Pulmonary artery endothelial cell (primary cell): Measurements from ENCODE around the gene HIRA. TPM values are rescaled to one million over a fixed set of nuclear protein-coding genes. Genes with fewer than 3 reads are reported as not detected.

ENCODE experiments used
- DNase-seq: peaks from one replicate; pipeline ENCODE4 v3.0.0-alpha.2; 2011; ENCODE audit warnings: low read depth, low spot score
- total RNA-seq: library from RNA; depleted of rRNA; stranded (reverse); fragments of >200 nt; gene quantifications from 2 replicates; pipeline ENCODE4 v1.2.3, GENCODE V29; 2014

Gene HIRA
- total RNA-seq, 1 donor from 2014 or later, result 22.8 TPM

- DNase-seq, result no peak
Measured at GRCh38 chr22:19407649-19408606, 23.6 kb downstream of the HIRA start.

DNA sequence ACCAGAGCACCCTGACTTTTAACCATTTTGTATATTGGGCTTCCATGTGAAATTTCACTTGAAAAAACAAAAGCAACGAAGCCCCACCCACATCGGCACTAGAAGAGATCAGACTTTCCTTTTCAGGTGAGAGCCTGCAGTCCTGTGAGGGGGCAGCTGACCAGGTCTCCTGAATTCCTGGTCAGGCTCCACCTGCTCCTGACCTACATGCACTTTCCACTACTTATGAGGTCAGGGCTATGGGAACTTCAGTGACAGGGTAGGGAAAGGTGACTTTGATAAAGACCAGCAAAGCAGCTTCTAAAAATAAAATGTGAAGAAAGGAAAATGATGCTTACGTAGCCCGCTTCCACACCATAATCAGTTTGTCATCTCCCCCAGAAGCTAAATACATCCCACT is 24.7 kb downstream of the HIRA start:
- DNase-seq, result no peak

- DNase-seq, result no peak
Measured at GRCh38 chr22:19406281-19406811, 25.2 kb downstream of the HIRA start.

DNA sequence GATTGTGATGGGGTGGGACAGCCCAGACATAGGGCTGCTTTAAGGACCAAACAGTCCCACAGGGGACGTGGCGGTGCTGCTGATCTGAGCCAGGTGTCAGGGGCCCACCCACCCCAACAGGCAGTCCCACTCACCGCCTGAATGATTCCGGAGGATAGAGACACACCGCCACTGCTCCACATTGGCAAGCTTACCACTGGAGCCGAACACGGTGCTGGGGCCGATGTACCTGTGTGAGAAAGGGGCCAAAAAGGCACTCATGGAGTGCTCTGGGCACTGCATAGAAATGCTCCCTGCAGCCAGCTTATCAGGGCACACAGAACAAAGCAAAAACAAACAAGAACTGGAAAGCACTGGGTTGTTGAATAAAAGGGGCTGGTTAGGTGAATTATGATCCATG is 25.9 kb downstream of the HIRA start:
- no peak for DNase-seq

DNA sequence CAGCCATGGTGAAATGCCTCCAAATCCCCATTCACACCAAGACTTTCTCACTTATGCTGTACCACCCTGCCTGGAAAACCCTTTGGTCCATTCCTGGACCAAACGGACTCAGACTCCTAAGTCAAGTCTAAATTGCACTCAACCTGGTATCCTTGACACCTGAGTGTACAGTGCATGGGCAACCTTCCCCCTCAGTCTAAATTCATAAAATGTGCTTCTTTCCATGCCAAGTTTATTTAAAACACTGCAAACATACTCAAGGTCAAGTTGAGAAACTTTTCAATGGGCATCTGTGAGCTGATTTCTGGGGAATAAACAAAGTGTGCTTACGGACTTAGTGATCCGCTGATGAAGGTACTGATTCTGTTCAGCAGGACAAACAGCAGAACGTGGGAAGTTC is 26.4 kb downstream of the HIRA start:
- DNase-seq, result no peak

DNA sequence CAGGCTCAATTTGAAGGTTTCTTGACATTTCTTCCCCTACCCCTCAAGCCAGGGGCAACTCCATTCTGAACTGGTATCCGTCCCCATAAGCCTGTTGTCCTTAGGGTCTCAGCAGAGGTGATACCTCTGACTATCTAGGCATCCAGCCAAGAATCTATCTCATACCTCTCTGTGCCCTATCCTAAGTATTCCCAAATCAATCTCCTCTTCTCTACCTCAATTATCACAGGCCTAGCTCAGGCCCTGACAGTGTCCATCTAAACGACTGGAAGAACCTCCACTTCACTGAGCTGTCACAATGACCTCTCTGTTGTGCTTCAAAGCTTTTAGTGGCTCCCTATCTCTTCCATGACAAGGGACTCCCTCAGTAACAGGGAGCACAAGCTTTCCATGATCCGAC is 26.9 kb downstream of the HIRA start:
- DNase-seq, result no peak

GRCh38 chr22:19402642-19403191 is 28.8 kb downstream of the HIRA start:
- DNase-seq, result no peak

- DNase-seq, result no peak
Measured at GRCh38 chr22:19401483-19401882, 30.1 kb downstream of the HIRA start.

DNA sequence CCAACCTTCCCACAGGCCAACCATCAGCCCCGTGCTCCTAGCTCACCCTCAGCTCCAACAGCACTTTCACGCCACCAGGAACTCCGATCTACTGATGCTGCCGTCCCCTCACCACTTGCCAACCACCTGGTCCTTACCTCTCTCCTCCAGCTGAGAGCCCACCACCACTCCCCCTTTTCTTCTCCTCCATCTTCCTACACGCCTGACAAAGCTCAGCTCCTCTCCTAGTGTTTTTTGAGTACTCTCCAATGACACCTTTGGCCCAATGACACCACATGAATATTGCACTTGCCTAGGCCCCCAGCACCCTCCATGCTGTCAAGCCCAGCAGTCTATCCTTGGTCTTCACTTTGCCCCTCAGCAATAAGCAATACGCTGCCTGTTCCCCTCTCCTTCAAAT is 30.7 kb downstream of the HIRA start:
- DNase-seq, result no peak

GRCh38 chr22:19398652-19399051 is 32.9 kb downstream of the HIRA start:
- no peak for DNase-seq

DNA sequence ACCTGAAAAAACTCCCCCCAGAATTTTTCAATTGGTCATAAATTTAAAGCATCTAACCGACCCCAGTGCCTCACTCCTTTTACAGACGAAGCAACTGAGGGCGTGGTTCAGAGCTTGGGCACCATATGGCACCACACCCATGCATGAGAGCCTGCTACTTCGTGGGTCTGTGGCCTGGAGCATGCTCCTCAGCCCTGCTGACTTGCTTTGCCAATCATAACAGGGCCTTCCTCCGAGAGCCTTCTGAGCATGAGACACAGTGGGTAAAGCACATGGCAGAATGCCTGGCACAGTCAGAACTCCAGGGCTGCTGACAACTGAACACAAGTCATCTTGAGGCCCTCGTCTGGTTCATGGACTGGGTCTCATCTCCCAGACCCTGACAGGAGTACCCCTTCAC is 33.3 kb downstream of the HIRA start:
- no peak for DNase-seq

DNA sequence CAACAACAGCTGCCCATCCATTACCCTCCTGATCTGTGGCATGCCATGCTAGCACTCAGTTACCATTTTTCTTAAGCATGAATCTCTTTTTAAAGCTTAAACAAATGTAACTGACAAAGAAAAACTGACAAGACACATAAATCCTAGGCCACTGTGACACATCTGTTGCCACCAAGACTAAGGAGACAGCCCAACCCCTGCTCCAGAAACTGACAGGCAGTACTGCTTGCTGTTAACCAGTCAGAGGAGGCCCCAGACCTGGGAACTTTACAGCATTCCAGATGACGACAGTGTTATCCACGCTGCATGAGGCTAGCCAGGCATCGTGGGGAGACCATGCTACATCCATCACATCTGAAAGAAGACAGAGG is 33.8 kb downstream of the HIRA start:
- no peak for DNase-seq

- DNase-seq, result no peak
Measured at GRCh38 chr22:19396934-19397733, 34.4 kb downstream of the HIRA start.

DNA sequence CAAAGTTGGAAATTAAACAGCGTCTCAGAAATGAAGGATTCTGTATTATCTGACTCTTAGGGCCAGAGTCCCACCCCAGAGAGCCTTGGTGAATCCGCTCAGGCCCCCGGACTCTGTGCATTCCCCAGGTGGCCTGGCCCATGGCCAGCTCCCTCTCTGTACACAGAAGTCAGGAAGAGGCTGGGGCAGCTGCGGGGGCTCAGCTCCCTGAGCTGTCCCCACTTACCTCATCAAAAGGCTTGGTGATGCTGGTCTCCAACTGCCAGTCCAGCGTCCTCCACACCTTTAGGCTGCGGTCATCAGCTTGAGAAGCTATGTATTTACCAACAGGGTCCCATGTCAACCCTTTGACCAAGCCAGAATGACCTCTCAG is 35.0 kb downstream of the HIRA start:
- DNase-seq, result no peak

- no peak for DNase-seq
Measured at GRCh38 chr22:19395276-19395675, 36.3 kb downstream of the HIRA start.

DNA sequence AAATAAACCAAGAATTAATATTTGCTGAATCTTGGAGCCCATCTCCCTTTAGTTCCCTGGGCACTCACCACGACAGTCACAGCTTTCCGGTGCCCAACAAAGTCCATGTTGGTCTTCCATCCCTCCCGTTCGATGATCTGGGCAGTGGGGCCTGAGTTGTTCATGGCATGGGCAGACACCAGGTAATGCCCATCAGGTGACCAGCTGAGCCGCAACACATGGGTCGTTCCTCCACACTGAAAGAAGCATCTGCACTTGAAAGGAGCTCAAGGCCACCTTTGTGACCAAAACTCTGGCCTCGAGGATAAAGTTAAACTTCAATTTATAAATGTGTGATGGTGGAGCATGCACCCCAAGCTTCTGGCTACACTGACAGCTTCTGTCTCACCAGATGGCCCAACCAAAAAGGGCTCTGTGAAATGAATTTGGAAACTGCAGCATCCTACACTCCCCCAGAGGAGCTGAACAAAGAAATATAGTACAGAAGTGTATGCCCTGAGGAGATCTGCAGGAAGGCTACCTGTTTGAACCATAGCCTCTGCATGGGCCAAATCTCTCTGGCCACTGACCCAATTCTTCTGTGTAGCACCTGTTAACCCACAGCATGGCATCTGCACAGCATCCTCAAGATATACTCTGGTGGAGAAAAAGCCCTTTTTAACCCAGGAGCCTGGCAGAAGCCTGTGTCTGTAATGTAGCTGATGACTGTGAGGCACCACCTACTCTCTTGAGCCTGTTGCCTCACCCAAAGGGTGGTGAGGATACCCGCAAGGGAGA is 37.1 kb downstream of the HIRA start:
- DNase-seq, result no peak

- no peak for DNase-seq
Measured at GRCh38 chr22:19393704-19394103, 37.8 kb downstream of the HIRA start.

GRCh38 chr22:19387575-19387974 is 44.0 kb downstream of the HIRA start:
- DNase-seq, result no peak

DNA sequence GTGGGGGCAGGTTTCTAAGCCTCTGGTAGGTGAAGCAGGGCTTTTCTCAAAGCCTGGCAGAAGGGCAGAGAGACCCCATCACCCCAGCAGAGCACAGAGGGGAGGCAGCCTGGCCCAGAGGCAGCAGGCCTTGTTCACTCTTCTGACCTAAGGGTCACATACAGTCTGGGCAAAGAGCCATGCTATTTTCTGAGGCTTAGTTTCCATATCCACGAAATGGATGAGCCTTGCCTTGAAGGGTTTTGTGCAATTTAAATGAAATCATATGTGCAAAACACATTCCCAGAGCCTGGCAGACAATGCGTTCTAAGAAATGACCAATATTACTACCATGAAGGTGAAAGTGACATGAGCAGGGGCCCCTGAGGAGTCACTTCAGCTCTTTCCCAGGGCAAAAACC is 44.5 kb downstream of the HIRA start:
- DNase-seq, result no peak

GRCh38 chr22:19386248-19386647 is 45.3 kb downstream of the HIRA start:
- DNase-seq, result no peak

- no peak for DNase-seq
Measured at GRCh38 chr22:19385221-19385906, 46.2 kb downstream of the HIRA start.
